CD14-positive monocyte (primary cell): ENCODE results near the gene AGAP1. TPM values are rescaled to one million over a fixed set of nuclear protein-coding genes. Genes with fewer than 3 reads are reported as not detected.

ENCODE experiments used
- DNase-seq, 3 donors: peaks; one replicate each; pipeline ENCODE4 v3.0.0-alpha.2; 2011 to 2022
- H2AFZ ChIP-seq: 2 replicates; pipeline ENCODE4 v1.6.0; 2012; ENCODE audit warnings: mild to moderate bottlenecking, low read depth, low read length, inconsistent platforms; ENCODE audit not compliant: insufficient read depth, poor library complexity, severe bottlenecking
- H3K27ac ChIP-seq, 2 donors: 1 replicate in 1 of 2; 2 replicates in 1 of 2; pipeline ENCODE4 v1.5.1; 2012 to 2013; ENCODE audit warnings: low read length in 2 of 2, control low read depth in 1 of 2, inconsistent platforms in 1 of 2, low read depth in 1 of 2, mild to moderate bottlenecking in 1 of 2
- H3K27me3 ChIP-seq, 2 donors: one replicate each; pipeline versions ENCODE4 v1.6.0 to v1.6.1; 2011 to 2013; ENCODE audit warnings: low read length in 2 of 2; ENCODE audit not compliant: control insufficient read depth in 2 of 2, insufficient read depth in 2 of 2
- H3K36me3 ChIP-seq, 2 donors: replicated peaks in 1 of 2; 1 replicate in 1 of 2; 2 replicates in 1 of 2; pipeline versions ENCODE4 v1.5.1 to v1.6.1; 2012 to 2013; ENCODE audit warnings: low read length in 2 of 2, control low read depth in 1 of 2, inconsistent platforms in 1 of 2, mild to moderate bottlenecking in 1 of 2; ENCODE audit not compliant: insufficient read depth in 2 of 2, control insufficient read depth in 1 of 2
- H3K4me1 ChIP-seq, 2 donors: 1 replicate in 1 of 2; 2 replicates in 1 of 2; pipeline versions ENCODE4 v1.5.1 to v1.6.1; 2012 to 2013; ENCODE audit warnings: low read length in 2 of 2, control low read depth in 1 of 2, inconsistent platforms in 1 of 2, mild to moderate bottlenecking in 1 of 2, moderate library complexity in 1 of 2; ENCODE audit not compliant: insufficient read depth in 2 of 2, control insufficient read depth in 1 of 2
- H3K4me2 ChIP-seq: replicated peaks from 2 replicates; pipeline ENCODE3; 2012; ENCODE audit warnings: low read length, moderate library complexity, mild to moderate bottlenecking; ENCODE audit not compliant: poor library complexity, severe bottlenecking; ENCODE audit errors: extremely low read depth
- H3K4me3 ChIP-seq, 3 experiments: fragments of 200-600 bp in 1 of 3; sonication (generic) in 1 of 3; replicated peaks in 1 of 3; 1 replicate in 2 of 3; 2 replicates in 1 of 3; pipeline ENCODE4 v1.5.1; 2011 to 2013; ENCODE audit warnings: low read length in 3 of 3, mild to moderate bottlenecking in 3 of 3, control low read depth in 2 of 3, low read depth in 2 of 3, inconsistent platforms in 1 of 3, moderate library complexity in 1 of 3
- H3K79me2 ChIP-seq: 2 replicates; pipeline ENCODE4 v1.6.0; 2012; ENCODE audit warnings: mild to moderate bottlenecking, control low read depth, inconsistent platforms, low read length, moderate library complexity; ENCODE audit not compliant: insufficient read depth
- H3K9ac ChIP-seq: 2 replicates; pipeline ENCODE4 v1.6.0; 2017; ENCODE audit warnings: low read length, mild to moderate bottlenecking; ENCODE audit not compliant: insufficient read depth, poor library complexity, severe bottlenecking
- H3K9me3 ChIP-seq, 2 donors: replicated peaks in 1 of 2; 1 replicate in 1 of 2; 2 replicates in 1 of 2; pipeline versions ENCODE4 v1.5.1 to v1.6.1; 2012 to 2013; ENCODE audit warnings: low read length in 2 of 2, control low read depth in 1 of 2; ENCODE audit not compliant: control insufficient read depth in 1 of 2, insufficient read depth in 1 of 2
- H4K20me1 ChIP-seq: 2 replicates; pipeline ENCODE4 v1.6.0; 2012; ENCODE audit warnings: mild to moderate bottlenecking, low read length, control low read depth, moderate library complexity; ENCODE audit not compliant: insufficient read depth
- H3K27ac Mint-ChIP-seq, 7 donors: one replicate each; pipeline ENCODE4 v1.8.0; 2020; ENCODE audit warnings: mild to moderate bottlenecking in 7 of 7, mixed read lengths in 7 of 7, moderate library complexity in 6 of 7, inconsistent platforms in 2 of 7
- H3K27me3 Mint-ChIP-seq, 3 donors: one replicate each; pipeline ENCODE4 v1.8.0; 2021 to 2022; ENCODE audit warnings: low read depth in 3 of 3, mild to moderate bottlenecking in 3 of 3, mixed read lengths in 3 of 3, moderate library complexity in 3 of 3, inconsistent platforms in 1 of 3
- H3K36me3 Mint-ChIP-seq, 2 donors: one replicate each; pipeline ENCODE4 v1.8.0; 2020; ENCODE audit warnings: mixed read lengths in 2 of 2, inconsistent platforms in 1 of 2, mild to moderate bottlenecking in 1 of 2
- H3K4me1 Mint-ChIP-seq: one replicate; pipeline ENCODE4 v1.8.0; 2020; ENCODE audit warnings: mild to moderate bottlenecking, mixed read lengths
- H3K4me3 Mint-ChIP-seq, 2 donors: one replicate each; pipeline ENCODE4 v1.8.0; 2020; ENCODE audit warnings: mild to moderate bottlenecking in 2 of 2, mixed read lengths in 2 of 2, moderate library complexity in 1 of 2
- H3K9me3 Mint-ChIP-seq, 7 donors: one replicate each; pipeline ENCODE4 v1.8.0; 2020 to 2022; ENCODE audit warnings: mixed read lengths in 7 of 7, mild to moderate bottlenecking in 6 of 7, moderate library complexity in 6 of 7, inconsistent platforms in 2 of 7
- CTCF ChIP-seq: fragments of 200-600 bp; IDR thresholded peaks from one replicate; pipeline ENCODE4 v1.8.0; 2022; ENCODE audit warnings: antibody characterized with exemption, mild to moderate bottlenecking
- WGBS: methylation state at CpG from one replicate; pipeline ENCODE4 v1.1.5; 2013; ENCODE audit warnings: missing lambda C conversion rate; ENCODE audit not compliant: insufficient coverage; 5-methylcytosine and 5-hydroxymethylcytosine counted together
- intact Hi-C, 2 donors: fragments of 100-400 bp; cut with micrococcal nuclease; formaldehyde crosslinking; loops; one replicate each; pipeline versions ENCODE4 v1.15.0 to v1.15.1; 2023
- polyA plus RNA-seq, 3 donors: library from polyadenylated mRNA; depleted of rRNA in 1 of 3; unstranded in 2 of 3; stranded (reverse) in 1 of 3; fragments of 300-500 nt in 2 of 3; fragments of >200 nt in 1 of 3; fragmentation: Illumina TruSeq in 2 of 3; gene quantifications; 1 replicate in 2 of 3; 2 replicates in 1 of 3; pipeline ENCODE4 v1.2.3, GENCODE V29; 2012 to 2021

AGAP1 gene
- polyA plus RNA-seq, 3 donors: 0.12 TPM; not detected in 2

GRCh38 chr2:235500761-235501672 is 7.2 kb downstream of the AGAP1 start:
- H4K20me1 ChIP-seq: no peaks in the 10 kb centered on the region
- H3K9ac ChIP-seq: no peak overlapping the region
- no peak for DNase-seq
- no peak overlapping the region for H3K4me2 ChIP-seq
- Mint-ChIP-seq H3K4me1 (no peaks in the 10 kb centered on the region), H3K27ac (no peak overlapping the region), H3K4me3 (peak overlapping the region in 1 of 2 donors; percentile 43), H3K9me3 (peaks cover 0 to 2% (median 0%) of the 10 kb centered on the region in 7 donors), H3K27me3 (peaks cover 51 to 72% (median 59%) of the 10 kb centered on the region in 3 donors), H3K36me3 (no peaks in the 10 kb centered on the region)
- H3K36me3 ChIP-seq: no peaks in the 10 kb centered on the region
- peaks cover 20 to 51% of the 10 kb centered on the region in 2 donors for H3K27me3 ChIP-seq
- WGBS: 49% methylated on average over 6 of the region's 18 CpGs
- intact Hi-C loops: no loop called here
- no peak for TF ChIP-seq CTCF
- H3K27ac ChIP-seq: no peak overlapping the region
- no peak overlapping the region for H2AFZ ChIP-seq
- no peaks in the 10 kb centered on the region for H3K79me2 ChIP-seq
- no peaks in the 10 kb centered on the region for H3K4me1 ChIP-seq
- H3K9me3 ChIP-seq: peaks cover 0 to 10% of the 10 kb centered on the region in 2 donors
- H3K4me3 ChIP-seq: no peak overlapping the region

- Histone ChIP-seq H3K4me1 (no peaks in the 10 kb centered on the region), H3K36me3 (no peaks in the 10 kb centered on the region), H3K4me3 (no peak overlapping the region), H2AFZ (no peak overlapping the region), H3K9ac (no peak overlapping the region), H3K27ac (no peak overlapping the region), H3K79me2 (no peaks in the 10 kb centered on the region), H3K4me2 (no peak overlapping the region), H3K9me3 (peaks cover 0 to 9% of the 10 kb centered on the region in 2 donors), H4K20me1 (no peaks in the 10 kb centered on the region), H3K27me3 (peaks cover 15 to 45% of the 10 kb centered on the region in 2 donors)
- Mint-ChIP-seq H3K4me3 (peak overlapping the region in 1 of 2 donors; percentile 43), H3K4me1 (no peaks in the 10 kb centered on the region), H3K27ac (no peak overlapping the region), H3K9me3 (peaks cover 0 to 2% (median 0%) of the 10 kb centered on the region in 7 donors), H3K36me3 (no peaks in the 10 kb centered on the region), H3K27me3 (peaks cover 45 to 66% (median 53%) of the 10 kb centered on the region in 3 donors)
- 0% methylated on average over 1 of the region's 7 CpGs for WGBS
- TF ChIP-seq CTCF: no peak
- DNase-seq: no peak
- intact Hi-C loops: no loop called here
These were observed 7.8 kb downstream of the AGAP1 start for GRCh38 chr2:235501673-235502031.
